GM12878 (cell line): ENCODE measurements around the gene PGLYRP3. TPM values are rescaled to one million over a fixed set of nuclear protein-coding genes. Genes with fewer than 3 reads are reported as not detected.

Experiments used
- ATAC-seq: fragments of 200-7000 bp; cut with Tn5 transposase; 3 replicates; pipeline ENCODE4 v1.9.1; 2020; ENCODE audit warnings: mild to moderate bottlenecking, moderate library complexity
- BruUV-seq: library from RNA; stranded (reverse); fragments of 400-500 nt; replicated peaks from 2 replicates; lab custom pipeline; 2021; lab: Mats Ljungman, UMichigan
- CTCF ChIA-PET: fragments of 300-600 bp; sonication (Branson Sonifier 250); formaldehyde crosslinking; extraction: SDS; loops from one replicate; lab custom pipeline; 2021; ENCODE audit warnings: inconsistent platforms; lab: Yijun Ruan, JAX
- POLR2A ChIA-PET: fragments of 350-600 bp; formaldehyde crosslinking; extraction: SDS; loops from one replicate; lab custom pipeline; 2021; ENCODE audit warnings: inconsistent platforms; lab: Charles Lee
- RAD21 ChIA-PET: fragments of 300-600 bp; sonication (Branson Sonifier 250); formaldehyde crosslinking; loops from one replicate; lab custom pipeline; 2023; ENCODE audit warnings: antibody characterized with exemption; ENCODE audit not compliant: unreplicated experiment; lab: Charles Lee
- SMC1A ChIA-PET: fragments of 300-600 bp; sonication (Branson Sonifier 250); formaldehyde crosslinking; loops from one replicate; lab custom pipeline; 2023; ENCODE audit not compliant: unreplicated experiment, uncharacterized antibody; lab: Charles Lee
- DNase-seq: peaks from one replicate; pipeline ENCODE4 v3.0.0-alpha.2; 2011; ENCODE audit warnings: low read depth, low spot score
- FAIRE-seq: peaks from 3 replicates; lab custom pipeline; 2011; peaks lifted over from hg19 to GRCh38; lab: Jason Lieb, UNC
- H2AFZ ChIP-seq: 2 replicates; pipeline ENCODE4 v1.6.0; 2011; ENCODE audit warnings: low read depth, low read length, control low read depth; ENCODE audit not compliant: control insufficient read depth
- H3K27ac ChIP-seq: 2 replicates; pipeline ENCODE4 v1.5.1; 2011; ENCODE audit warnings: control low read depth; ENCODE audit not compliant: control insufficient read depth, insufficient read depth
- H3K27me3 ChIP-seq, 2 experiments: replicated peaks in 1 of 2; 2 replicates each; pipeline versions ENCODE4 v1.6.0 to v1.6.1; 2011; ENCODE audit warnings: low read length in 1 of 2; ENCODE audit not compliant: control insufficient read depth in 2 of 2, insufficient read depth in 2 of 2
- H3K36me3 ChIP-seq, 2 experiments: 2 replicates each; pipeline ENCODE4 v1.5.1; 2011; ENCODE audit warnings: low read length in 1 of 2; ENCODE audit not compliant: control insufficient read depth in 2 of 2, insufficient read depth in 2 of 2
- H3K4me1 ChIP-seq: 2 replicates; pipeline ENCODE4 v1.6.1; 2011; ENCODE audit warnings: mild to moderate bottlenecking, low read length, moderate library complexity, mixed read lengths; ENCODE audit not compliant: control insufficient read depth, insufficient read depth
- H3K4me2 ChIP-seq: 2 replicates; pipeline ENCODE4 v1.6.0; 2011; ENCODE audit warnings: control low read depth; ENCODE audit not compliant: control insufficient read depth, insufficient read depth
- H3K4me3 ChIP-seq: fragments of 200-600 bp; sonication (generic); 2 replicates; pipeline ENCODE4 v1.5.1; 2016
- H3K79me2 ChIP-seq: 2 replicates; pipeline ENCODE4 v1.6.0; 2011; ENCODE audit warnings: low read length; ENCODE audit not compliant: control insufficient read depth, insufficient read depth
- H3K9ac ChIP-seq: 2 replicates; pipeline ENCODE4 v1.8.0; 2011; ENCODE audit warnings: low read length, control low read depth, mixed read lengths; ENCODE audit not compliant: control insufficient read depth, insufficient read depth
- H3K9me3 ChIP-seq: replicated peaks from 3 replicates; pipeline ENCODE4 v1.5.1; 2011; ENCODE audit warnings: mild to moderate bottlenecking, low read length; ENCODE audit not compliant: control insufficient read depth, insufficient read depth
- H4K20me1 ChIP-seq: 2 replicates; pipeline ENCODE4 v1.6.0; 2011; ENCODE audit not compliant: control insufficient read depth, insufficient read depth
- BMI1 ChIP-seq: fragments of 450-650 bp; IDR thresholded peaks from 2 replicates; pipeline ENCODE4 v1.6.1; 2016; ENCODE audit warnings: mild to moderate bottlenecking, moderate library complexity, borderline replicate concordance
- IKZF1 ChIP-seq: fragments of 450-650 bp; conservative IDR thresholded peaks from 2 replicates; pipeline ENCODE4 v1.6.1; 2017; ENCODE audit warnings: antibody characterized with exemption, mild to moderate bottlenecking
- IKZF2 ChIP-seq, 2 experiments: fragments of 450-650 bp; IDR thresholded peaks; 2 replicates each; pipeline ENCODE4 v1.6.1; 2017; ENCODE audit warnings: mild to moderate bottlenecking in 2 of 2, moderate library complexity in 2 of 2
- SMARCA5 ChIP-seq: fragments of 450-650 bp; IDR thresholded peaks from 2 replicates; pipeline ENCODE4 v1.6.1; 2017; ENCODE audit warnings: mild to moderate bottlenecking
- WRNIP1 ChIP-seq: IDR thresholded peaks from 2 replicates; pipeline ENCODE4 v1.6.1; 2011; ENCODE audit warnings: low read depth, low read length, improper control_type of control experiment, borderline replicate concordance
- ZNF207 ChIP-seq: fragments of 450-650 bp; IDR thresholded peaks from 2 replicates; pipeline ENCODE4 v1.6.1; 2014; ENCODE audit warnings: antibody characterized with exemption, mild to moderate bottlenecking, borderline replicate concordance
- WGBS: methylation state at CpG from one replicate; pipeline ENCODE4 v1.1.6; 2016; ENCODE audit warnings: low lambda C conversion rate; ENCODE audit not compliant: insufficient replicate concordance, insufficient coverage; ENCODE audit errors: missing lambda C conversion rate; 5-methylcytosine and 5-hydroxymethylcytosine counted together
- in situ Hi-C: fragments of 300-500 bp; cut with MboI; formaldehyde crosslinking; loops from 9 replicates; pipeline ENCODE4 v1.14.3; 2018; ENCODE audit warnings: mixed read lengths
- intact Hi-C: fragments of 100-400 bp; cut with micrococcal nuclease; formaldehyde crosslinking; loops from one replicate; pipeline ENCODE4 v1.14.2; 2022; ENCODE audit not compliant: unreplicated experiment
- polyA plus RNA-seq, 11 experiments: library from polyadenylated mRNA; depleted of rRNA in 4 of 11; unstranded in 6 of 11; stranded (reverse) in 5 of 11; fragments of >200 nt; fragmentation: Nextera tagmentation in 4 of 11; fragmentation: Illumina TruSeq in 1 of 11; extraction: Ambion mirVana in 4 of 11; extraction: Trizol in 1 of 11; gene quantifications; 1 replicate in 1 of 11; 2 replicates in 10 of 11; pipeline versions ENCODE4 v1.2.1 to v1.2.3, GENCODE V29; 2011 to 2016; ENCODE audit warnings: inconsistent platforms in 2 of 11, missing spikeins in 2 of 11, low read depth in 1 of 11
- total RNA-seq, 4 experiments: library from RNA; depleted of rRNA in 3 of 4; stranded (reverse); fragments of >200 nt in 3 of 4; fragmentation: Illumina TruSeq in 1 of 4; extraction: Trizol in 1 of 4; gene quantifications; 2 replicates each; pipeline versions ENCODE4 v1.2.1 to v1.2.3, GENCODE V29; 2013 to 2021
- TF ChIP-seq, protein P1 (sequence below): fragments of 450-650 bp; IDR thresholded peaks from 2 replicates; pipeline ENCODE4 v1.6.1; 2017; ENCODE audit warnings: low read depth, mild to moderate bottlenecking, moderate library complexity
- TF ChIP-seq, protein P2 (sequence below): fragments of 450-650 bp; IDR thresholded peaks from 2 replicates; pipeline ENCODE4 v1.6.1; 2018; ENCODE audit warnings: mild to moderate bottlenecking, low read depth, moderate library complexity; ENCODE audit not compliant: partially characterized antibody
- TF ChIP-seq, protein P3 (sequence below): fragments of 450-650 bp; IDR thresholded peaks from 2 replicates; pipeline ENCODE4 v1.6.1; 2017; ENCODE audit warnings: mild to moderate bottlenecking

PGLYRP3 gene
- total and polyA plus RNA-seq, 10 of the 15 experiments (the other 5 are each of a cell fraction or from before 2014, with no cell fraction given): 0.10 to 0.49 (median 0.18) TPM; not detected in 7

DNA sequence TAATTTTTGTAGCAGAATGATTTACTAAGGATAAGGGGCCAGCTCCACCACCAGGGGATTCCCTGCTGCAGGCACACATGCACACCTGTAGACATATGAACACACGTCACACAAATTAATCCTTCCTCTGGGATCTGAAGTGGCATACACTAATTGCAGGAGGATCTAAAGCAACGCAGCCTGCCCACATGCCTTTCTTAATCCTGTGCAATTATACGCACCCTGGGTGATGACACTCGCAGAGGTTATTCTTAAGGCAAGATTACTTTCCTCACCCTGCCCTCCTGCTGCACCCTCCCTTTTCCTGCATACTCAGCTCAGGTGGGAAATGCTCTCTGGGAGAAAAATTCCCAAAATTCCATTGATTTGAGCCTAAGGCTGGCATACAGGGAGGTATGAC, 60.8 kb downstream of the PGLYRP3 start:
- H3K79me2 ChIP-seq: no peaks in the 10 kb centered on the region
- DNase-seq: no peak
- SMC1A ChIA-PET: interaction anchor here (0.9 to 5.2 kb wide), 10 partner anchors 10 to 93 kb away, joined by 3 to 42 read pairs (median 8); no protein-coding TSS in a partner anchor
- H2AFZ ChIP-seq: no peak overlapping the region
- 32% methylated on average over 4 of the region's 4 CpGs for WGBS
- H3K4me2 ChIP-seq: no peak overlapping the region
- no peaks in the 10 kb centered on the region for H4K20me1 ChIP-seq
- no peak overlapping the region for H3K27ac ChIP-seq
- CTCF ChIA-PET: interaction anchor here (0.7 to 5.6 kb wide), 14 partner anchors 9 to 101 kb away, joined by 3 to 27 read pairs (median 4); no protein-coding TSS in a partner anchor
- H3K36me3 ChIP-seq: no peaks in the 10 kb centered on the region
- ATAC-seq: no peak
- H3K4me1 ChIP-seq: no peaks in the 10 kb centered on the region
- FAIRE-seq: no peak
- H3K9ac ChIP-seq: no peak overlapping the region
- BruUV-seq: no TSS peak
- TF ChIP-seq IKZF1: 0 out of 2 replicates have a peak, but pooled peaks have one; percentile 15
- no peak for TF ChIP-seq IKZF2 (IDR thresholded peaks at IDR 0.05)
- TF ChIP-seq, protein P1, sequence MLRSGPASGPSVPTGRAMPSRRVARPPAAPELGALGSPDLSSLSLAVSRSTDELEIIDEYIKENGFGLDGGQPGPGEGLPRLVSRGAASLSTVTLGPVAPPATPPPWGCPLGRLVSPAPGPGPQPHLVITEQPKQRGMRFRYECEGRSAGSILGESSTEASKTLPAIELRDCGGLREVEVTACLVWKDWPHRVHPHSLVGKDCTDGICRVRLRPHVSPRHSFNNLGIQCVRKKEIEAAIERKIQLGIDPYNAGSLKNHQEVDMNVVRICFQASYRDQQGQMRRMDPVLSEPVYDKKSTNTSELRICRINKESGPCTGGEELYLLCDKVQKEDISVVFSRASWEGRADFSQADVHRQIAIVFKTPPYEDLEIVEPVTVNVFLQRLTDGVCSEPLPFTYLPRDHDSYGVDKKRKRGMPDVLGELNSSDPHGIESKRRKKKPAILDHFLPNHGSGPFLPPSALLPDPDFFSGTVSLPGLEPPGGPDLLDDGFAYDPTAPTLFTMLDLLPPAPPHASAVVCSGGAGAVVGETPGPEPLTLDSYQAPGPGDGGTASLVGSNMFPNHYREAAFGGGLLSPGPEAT: 0 out of 2 replicates have a peak, but pooled peaks have one; percentile 14
- TF ChIP-seq, all 136 proteins: peak for 2
- H3K27me3 ChIP-seq: no peaks in the 10 kb centered on the region
- in situ Hi-C loops: no loop called here
- intact Hi-C loops: no loop called here
- POLR2A ChIA-PET: interaction anchor here (0.5 to 1.0 kb wide), 4 partner anchors 17 to 1552 kb away, joined by 3 to 4 read pairs (median 4); no protein-coding TSS in a partner anchor
- RAD21 ChIA-PET: interaction anchor here (0.6 to 3.5 kb wide), 4 partner anchors 11 to 59 kb away, joined by 3 to 26 read pairs (median 7); no protein-coding TSS in a partner anchor
- no peaks in the 10 kb centered on the region; the same call in 2 of the 3 replicates for H3K9me3 ChIP-seq
- H3K4me3 ChIP-seq: no peak overlapping the region

- Histone ChIP-seq H4K20me1 (no peaks in the 10 kb centered on the region), H3K9me3 (no peaks in the 10 kb centered on the region; the same call in 2 of the 3 replicates), H3K79me2 (no peaks in the 10 kb centered on the region), H3K4me1 (no peaks in the 10 kb centered on the region), H3K27ac (no peak overlapping the region), H3K4me2 (no peak overlapping the region), H3K4me3 (no peak overlapping the region), H3K36me3 (no peaks in the 10 kb centered on the region), H3K9ac (no peak overlapping the region), H2AFZ (no peak overlapping the region), H3K27me3 (no peaks in the 10 kb centered on the region)
- POLR2A ChIA-PET: interaction anchor here (0.5 to 1.0 kb wide), 4 partner anchors 10 to 1551 kb away, joined by 3 to 4 read pairs (median 4); no protein-coding TSS in a partner anchor
- ATAC-seq (no peak), FAIRE-seq (no peak), DNase-seq (no peak)
- SMC1A ChIA-PET: interaction anchor here (1.2 to 5.2 kb wide), 8 partner anchors 11 to 93 kb away, joined by 3 to 42 read pairs (median 16); no protein-coding TSS in a partner anchor
- RAD21 ChIA-PET: interaction anchor here (0.6 to 3.5 kb wide), 4 partner anchors 11 to 58 kb away, joined by 3 to 26 read pairs (median 7); no protein-coding TSS in a partner anchor
- in situ Hi-C loops: no loop called here
- WGBS: 31% methylated on average over 3 of the region's 3 CpGs
- CTCF ChIA-PET: interaction anchor here (0.9 to 5.6 kb wide), 10 partner anchors 10 to 95 kb away, joined by 3 to 27 read pairs (median 4); no protein-coding TSS in a partner anchor
- BruUV-seq: no TSS peak
- intact Hi-C loops: no loop called here
- no peak for TF ChIP-seq WRNIP1
- TF ChIP-seq BMI1: no peak
- TF ChIP-seq, protein P2, sequence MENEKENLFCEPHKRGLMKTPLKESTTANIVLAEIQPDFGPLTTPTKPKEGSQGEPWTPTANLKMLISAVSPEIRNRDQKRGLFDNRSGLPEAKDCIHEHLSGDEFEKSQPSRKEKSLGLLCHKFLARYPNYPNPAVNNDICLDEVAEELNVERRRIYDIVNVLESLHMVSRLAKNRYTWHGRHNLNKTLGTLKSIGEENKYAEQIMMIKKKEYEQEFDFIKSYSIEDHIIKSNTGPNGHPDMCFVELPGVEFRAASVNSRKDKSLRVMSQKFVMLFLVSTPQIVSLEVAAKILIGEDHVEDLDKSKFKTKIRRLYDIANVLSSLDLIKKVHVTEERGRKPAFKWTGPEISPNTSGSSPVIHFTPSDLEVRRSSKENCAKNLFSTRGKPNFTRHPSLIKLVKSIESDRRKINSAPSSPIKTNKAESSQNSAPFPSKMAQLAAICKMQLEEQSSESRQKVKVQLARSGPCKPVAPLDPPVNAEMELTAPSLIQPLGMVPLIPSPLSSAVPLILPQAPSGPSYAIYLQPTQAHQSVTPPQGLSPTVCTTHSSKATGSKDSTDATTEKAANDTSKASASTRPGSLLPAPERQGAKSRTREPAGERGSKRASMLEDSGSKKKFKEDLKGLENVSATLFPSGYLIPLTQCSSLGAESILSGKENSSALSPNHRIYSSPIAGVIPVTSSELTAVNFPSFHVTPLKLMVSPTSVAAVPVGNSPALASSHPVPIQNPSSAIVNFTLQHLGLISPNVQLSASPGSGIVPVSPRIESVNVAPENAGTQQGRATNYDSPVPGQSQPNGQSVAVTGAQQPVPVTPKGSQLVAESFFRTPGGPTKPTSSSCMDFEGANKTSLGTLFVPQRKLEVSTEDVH: no peak
- no peak for TF ChIP-seq SMARCA5
- TF ChIP-seq, protein P3, sequence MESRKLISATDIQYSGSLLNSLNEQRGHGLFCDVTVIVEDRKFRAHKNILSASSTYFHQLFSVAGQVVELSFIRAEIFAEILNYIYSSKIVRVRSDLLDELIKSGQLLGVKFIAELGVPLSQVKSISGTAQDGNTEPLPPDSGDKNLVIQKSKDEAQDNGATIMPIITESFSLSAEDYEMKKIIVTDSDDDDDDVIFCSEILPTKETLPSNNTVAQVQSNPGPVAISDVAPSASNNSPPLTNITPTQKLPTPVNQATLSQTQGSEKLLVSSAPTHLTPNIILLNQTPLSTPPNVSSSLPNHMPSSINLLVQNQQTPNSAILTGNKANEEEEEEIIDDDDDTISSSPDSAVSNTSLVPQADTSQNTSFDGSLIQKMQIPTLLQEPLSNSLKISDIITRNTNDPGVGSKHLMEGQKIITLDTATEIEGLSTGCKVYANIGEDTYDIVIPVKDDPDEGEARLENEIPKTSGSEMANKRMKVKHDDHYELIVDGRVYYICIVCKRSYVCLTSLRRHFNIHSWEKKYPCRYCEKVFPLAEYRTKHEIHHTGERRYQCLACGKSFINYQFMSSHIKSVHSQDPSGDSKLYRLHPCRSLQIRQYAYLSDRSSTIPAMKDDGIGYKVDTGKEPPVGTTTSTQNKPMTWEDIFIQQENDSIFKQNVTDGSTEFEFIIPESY: no peak
- no peak for TF ChIP-seq ZNF207
Observed at GRCh38 chr1:153251562-153251961, 61.2 kb downstream of the PGLYRP3 start.
